Liver (tissue), 2 donors: ENCODE data around the gene FAM171A1.

ENCODE experiments used
- YY1 ChIP-seq: IDR thresholded peaks from 2 replicates; pipeline ENCODE4 v1.6.1; 2016; ENCODE audit warnings: antibody characterized with exemption, mild to moderate bottlenecking
- TF ChIP-seq, protein P1 (sequence below): fragments of 150-350 bp; IDR thresholded peaks from 2 replicates; pipeline ENCODE4 v1.5.1; 2017; ENCODE audit warnings: improper control_type of control experiment, low read depth, low read length; ENCODE audit not compliant: missing input control
- donor health status: healthy.

DNA sequence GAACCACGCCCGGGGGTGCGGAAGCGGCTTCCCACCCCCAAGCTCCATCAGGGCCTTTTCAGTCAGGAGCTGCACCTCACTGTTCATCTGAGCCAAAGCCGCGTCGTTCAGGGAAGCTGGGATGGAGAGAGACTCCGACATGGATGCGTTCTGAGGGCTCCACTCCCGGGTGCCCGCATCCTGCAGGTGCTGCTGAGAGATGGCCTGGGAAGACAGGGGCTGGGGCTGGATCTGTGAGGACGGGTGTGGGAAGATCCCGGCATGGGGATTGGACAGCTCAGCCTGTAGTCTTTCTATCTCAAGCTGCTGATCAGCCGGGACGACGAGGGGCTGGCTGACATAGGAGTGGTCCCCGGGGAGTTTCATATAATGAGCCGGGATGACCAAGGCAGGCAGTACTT lies 157.6 kb downstream of the FAM171A1 start:
- no peak for TF ChIP-seq YY1
- TF ChIP-seq, protein P1, sequence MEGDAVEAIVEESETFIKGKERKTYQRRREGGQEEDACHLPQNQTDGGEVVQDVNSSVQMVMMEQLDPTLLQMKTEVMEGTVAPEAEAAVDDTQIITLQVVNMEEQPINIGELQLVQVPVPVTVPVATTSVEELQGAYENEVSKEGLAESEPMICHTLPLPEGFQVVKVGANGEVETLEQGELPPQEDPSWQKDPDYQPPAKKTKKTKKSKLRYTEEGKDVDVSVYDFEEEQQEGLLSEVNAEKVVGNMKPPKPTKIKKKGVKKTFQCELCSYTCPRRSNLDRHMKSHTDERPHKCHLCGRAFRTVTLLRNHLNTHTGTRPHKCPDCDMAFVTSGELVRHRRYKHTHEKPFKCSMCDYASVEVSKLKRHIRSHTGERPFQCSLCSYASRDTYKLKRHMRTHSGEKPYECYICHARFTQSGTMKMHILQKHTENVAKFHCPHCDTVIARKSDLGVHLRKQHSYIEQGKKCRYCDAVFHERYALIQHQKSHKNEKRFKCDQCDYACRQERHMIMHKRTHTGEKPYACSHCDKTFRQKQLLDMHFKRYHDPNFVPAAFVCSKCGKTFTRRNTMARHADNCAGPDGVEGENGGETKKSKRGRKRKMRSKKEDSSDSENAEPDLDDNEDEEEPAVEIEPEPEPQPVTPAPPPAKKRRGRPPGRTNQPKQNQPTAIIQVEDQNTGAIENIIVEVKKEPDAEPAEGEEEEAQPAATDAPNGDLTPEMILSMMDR = no peak
